Keratinocyte (primary cell): ENCODE data around the gene KREMEN2. TPM values are rescaled to one million over a fixed set of nuclear protein-coding genes. Genes with fewer than 3 reads are reported as not detected.

Source experiments
- DNase-seq: peaks from one replicate; pipeline ENCODE4 v3.0.0-alpha.2; 2011; ENCODE audit warnings: low read depth, missing footprints, low spot score
- FAIRE-seq: peaks from 2 replicates; lab custom pipeline; 2011; peaks lifted over from hg19 to GRCh38; lab: Jason Lieb, UNC
- H2AFZ ChIP-seq: 2 replicates; pipeline ENCODE4 v1.6.0; 2012; ENCODE audit warnings: low read length, control low read depth, inconsistent platforms; ENCODE audit not compliant: control insufficient read depth
- H3K27ac ChIP-seq: 2 replicates; pipeline ENCODE4 v1.5.1; 2011; ENCODE audit warnings: low read length; ENCODE audit not compliant: control insufficient read depth, insufficient read depth
- H3K27me3 ChIP-seq: 3 replicates; pipeline ENCODE4 v1.6.0; 2011; ENCODE audit warnings: low read length; ENCODE audit not compliant: control insufficient read depth, insufficient read depth; ENCODE audit errors: extremely low read depth
- H3K36me3 ChIP-seq, 2 experiments: 2 replicates in 1 of 2; 3 replicates in 1 of 2; pipeline ENCODE4 v1.5.1; 2011; ENCODE audit warnings: low read length in 2 of 2, mild to moderate bottlenecking in 1 of 2; ENCODE audit not compliant: control insufficient read depth in 2 of 2, insufficient read depth in 2 of 2; ENCODE audit errors: extremely low read depth in 1 of 2
- H3K4me1 ChIP-seq: 3 replicates; pipeline ENCODE4 v1.5.1; 2011; ENCODE audit warnings: low read length; ENCODE audit not compliant: control insufficient read depth, insufficient read depth; ENCODE audit errors: extremely low read depth
- H3K4me2 ChIP-seq: 3 replicates; pipeline ENCODE4 v1.6.0; 2011; ENCODE audit warnings: low read depth, low read length; ENCODE audit not compliant: control insufficient read depth, insufficient read depth; ENCODE audit errors: extremely low read depth
- H3K4me3 ChIP-seq, 3 experiments: fragments of 200-600 bp in 1 of 3; sonication (generic) in 1 of 3; 2 replicates in 2 of 3; 3 replicates in 1 of 3; pipeline ENCODE4 v1.5.1; 2011 to 2016; ENCODE audit warnings: low read length in 3 of 3, mild to moderate bottlenecking in 3 of 3, control low read depth in 2 of 3, inconsistent platforms in 1 of 3, low read depth in 1 of 3, mixed read lengths in 1 of 3, mixed run types in 1 of 3, moderate library complexity in 1 of 3; ENCODE audit not compliant: control insufficient read depth in 2 of 3, insufficient read depth in 2 of 3; ENCODE audit errors: extremely low read depth in 1 of 3
- H3K79me2 ChIP-seq: 2 replicates; pipeline ENCODE4 v1.6.0; 2012; ENCODE audit warnings: low read length; ENCODE audit not compliant: control insufficient read depth, insufficient read depth
- H3K9ac ChIP-seq: 3 replicates; pipeline ENCODE4 v1.6.0; 2011; ENCODE audit warnings: low read length; ENCODE audit not compliant: control insufficient read depth, insufficient read depth; ENCODE audit errors: extremely low read depth
- H3K9me1 ChIP-seq: 3 replicates; pipeline ENCODE4 v1.6.0; 2011; ENCODE audit warnings: low read length; ENCODE audit not compliant: control insufficient read depth, insufficient read depth; ENCODE audit errors: extremely low read depth
- H3K9me3 ChIP-seq: 2 replicates; pipeline ENCODE4 v1.5.1; 2012; ENCODE audit warnings: low read depth, low read length; ENCODE audit not compliant: control insufficient read depth
- H4K20me1 ChIP-seq: 3 replicates; pipeline ENCODE4 v1.6.0; 2011; ENCODE audit warnings: low read length; ENCODE audit not compliant: control insufficient read depth, insufficient read depth; ENCODE audit errors: extremely low read depth
- EZH2 ChIP-seq: IDR thresholded peaks from one replicate; pipeline ENCODE4 v1.6.1; 2012; ENCODE audit warnings: inconsistent platforms, mild to moderate bottlenecking, low read length, moderate library complexity
- dilution Hi-C: fragments of 300-500 bp; cut with MboI; formaldehyde crosslinking; loops from one replicate; pipeline ENCODE4 v1.7.0; 2020; ENCODE audit warnings: low sequenced_read_pairs; ENCODE audit not compliant: extremely low pct_ligation_motif_present
- polyA plus RNA-seq, 5 experiments: library from polyadenylated mRNA; depleted of rRNA in 3 of 5; stranded (reverse) in 3 of 5; stranded (forward) in 1 of 5; unstranded in 1 of 5; fragments of >200 nt; gene quantifications; 1 replicate in 1 of 5; 2 replicates in 3 of 5; 3 replicates in 1 of 5; pipeline versions ENCODE4 v1.2.1 to v1.2.3, GENCODE V29; 2011 to 2012; ENCODE audit warnings: missing spikeins in 2 of 5, low read depth in 1 of 5, low replicate concordance in 1 of 5
- TF ChIP-seq, protein P1 (sequence below), 3 experiments: IDR thresholded peaks in 1 of 3; conservative IDR thresholded peaks in 1 of 3; optimal IDR thresholded peaks in 1 of 3; 2 replicates in 2 of 3; 3 replicates in 1 of 3; pipeline versions ENCODE3 to v1.5.1; 2011; ENCODE audit warnings: low read length in 3 of 3, mild to moderate bottlenecking in 3 of 3, moderate library complexity in 2 of 3, control low read depth in 1 of 3, inconsistent platforms in 1 of 3; ENCODE audit not compliant: insufficient read depth in 2 of 3; ENCODE audit errors: extremely low read depth in 1 of 3

KREMEN2 gene
- polyA plus RNA-seq, 1 donor (not counting 4 experiments of a cell fraction or from before 2014, with no cell fraction given), result 3.3 TPM

DNA sequence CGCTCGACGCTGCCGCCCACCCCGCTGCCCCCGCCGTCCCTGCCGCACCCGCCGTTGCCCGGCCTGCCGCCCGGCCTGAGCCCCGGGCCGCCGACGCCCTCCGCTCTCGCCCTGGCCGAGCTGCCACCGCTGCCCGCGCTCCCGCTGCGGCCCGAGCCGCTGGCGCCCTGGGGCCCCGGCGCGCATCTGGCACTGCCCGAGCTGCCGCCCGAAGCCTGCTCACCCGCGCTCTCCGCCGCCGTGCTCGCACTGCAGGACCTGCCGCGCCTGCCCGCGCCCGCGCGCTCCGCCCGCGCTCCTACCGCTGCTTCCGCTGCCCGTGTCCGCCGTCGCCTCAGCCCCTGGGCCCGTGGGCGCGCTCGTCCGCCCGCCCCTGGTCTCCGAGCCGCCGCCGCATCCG, 40.2 kb downstream of the KREMEN2 start:
- dilution Hi-C loops, result no loop called here
- H3K4me2 ChIP-seq, result peak overlapping the region; percentile 22
- H3K9ac ChIP-seq, result no peak overlapping the region
- H3K79me2 ChIP-seq, result no peaks in the 10 kb centered on the region
- H3K9me3 ChIP-seq, result no peaks in the 10 kb centered on the region
- no peak for DNase-seq
- no peaks in the 10 kb centered on the region for H3K9me1 ChIP-seq
- TF ChIP-seq, protein P1, sequence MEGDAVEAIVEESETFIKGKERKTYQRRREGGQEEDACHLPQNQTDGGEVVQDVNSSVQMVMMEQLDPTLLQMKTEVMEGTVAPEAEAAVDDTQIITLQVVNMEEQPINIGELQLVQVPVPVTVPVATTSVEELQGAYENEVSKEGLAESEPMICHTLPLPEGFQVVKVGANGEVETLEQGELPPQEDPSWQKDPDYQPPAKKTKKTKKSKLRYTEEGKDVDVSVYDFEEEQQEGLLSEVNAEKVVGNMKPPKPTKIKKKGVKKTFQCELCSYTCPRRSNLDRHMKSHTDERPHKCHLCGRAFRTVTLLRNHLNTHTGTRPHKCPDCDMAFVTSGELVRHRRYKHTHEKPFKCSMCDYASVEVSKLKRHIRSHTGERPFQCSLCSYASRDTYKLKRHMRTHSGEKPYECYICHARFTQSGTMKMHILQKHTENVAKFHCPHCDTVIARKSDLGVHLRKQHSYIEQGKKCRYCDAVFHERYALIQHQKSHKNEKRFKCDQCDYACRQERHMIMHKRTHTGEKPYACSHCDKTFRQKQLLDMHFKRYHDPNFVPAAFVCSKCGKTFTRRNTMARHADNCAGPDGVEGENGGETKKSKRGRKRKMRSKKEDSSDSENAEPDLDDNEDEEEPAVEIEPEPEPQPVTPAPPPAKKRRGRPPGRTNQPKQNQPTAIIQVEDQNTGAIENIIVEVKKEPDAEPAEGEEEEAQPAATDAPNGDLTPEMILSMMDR (optimal IDR thresholded peaks at IDR 0.05 in 1 of 3, IDR thresholded peaks at IDR 0.05 in 1 of 3, conservative IDR thresholded peaks at IDR 0.05 in 1 of 3; ENCODE audit: extremely low read depth in 1 of 3, insufficient read depth in 2 of 3, low read length in 3 of 3), result no peak
- TF ChIP-seq EZH2, result no peak
- H3K36me3 ChIP-seq, result no peaks in the 10 kb centered on the region
- no peak overlapping the region for H3K4me3 ChIP-seq
- no peaks in the 10 kb centered on the region for H3K27me3 ChIP-seq
- FAIRE-seq, result no peak
- H3K4me1 ChIP-seq, result no peaks in the 10 kb centered on the region
- no peaks in the 10 kb centered on the region for H4K20me1 ChIP-seq
- H3K27ac ChIP-seq, result no peak overlapping the region
- no peak overlapping the region for H2AFZ ChIP-seq

DNA sequence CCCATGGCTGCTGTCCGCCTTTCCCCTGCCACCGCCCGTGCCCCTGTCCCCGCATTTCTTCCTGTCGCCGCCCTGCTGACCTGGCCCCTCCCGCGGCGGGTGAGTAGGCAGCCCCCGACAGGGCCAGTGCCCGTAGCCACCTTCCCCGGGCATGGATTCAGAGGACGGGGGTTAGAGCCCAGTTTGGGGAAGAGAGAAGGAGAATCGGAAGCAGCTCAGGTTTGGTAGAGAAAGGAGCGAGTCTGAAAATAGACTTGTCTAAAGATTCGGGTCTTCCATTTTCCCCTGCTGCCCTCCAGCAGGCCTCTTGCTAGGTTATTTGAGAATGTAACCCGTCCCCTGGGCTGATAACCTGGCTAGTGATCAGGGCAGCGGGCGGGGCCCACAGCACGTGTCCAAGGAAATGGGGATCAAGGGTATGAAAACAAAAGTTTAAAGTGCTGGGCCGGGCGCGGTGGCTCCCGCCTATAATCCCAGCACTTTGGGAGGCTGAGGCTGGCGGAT, 40.8 kb downstream of the KREMEN2 start:
- Histone ChIP-seq H3K9me1 (no peaks in the 10 kb centered on the region), H4K20me1 (no peaks in the 10 kb centered on the region), H3K4me2 (peak overlapping the region; percentile 4), H3K4me1 (peaks cover 3% of the 10 kb centered on the region), H3K79me2 (no peaks in the 10 kb centered on the region), H3K36me3 (no peaks in the 10 kb centered on the region), H3K4me3 (peak overlapping the region in 2 of 3 experiments; percentile 12 to 14), H2AFZ (no peak overlapping the region), H3K27me3 (no peaks in the 10 kb centered on the region), H3K9me3 (no peaks in the 10 kb centered on the region), H3K9ac (no peak overlapping the region), H3K27ac (no peak overlapping the region)
- FAIRE-seq (no peak), DNase-seq (no peak)
- dilution Hi-C loops, result no loop called here
- no peak for TF ChIP-seq EZH2
- TF ChIP-seq, protein P1 (optimal IDR thresholded peaks at IDR 0.05 in 1 of 3, IDR thresholded peaks at IDR 0.05 in 1 of 3, conservative IDR thresholded peaks at IDR 0.05 in 1 of 3; ENCODE audit: extremely low read depth in 1 of 3, insufficient read depth in 2 of 3, low read length in 3 of 3), result no peak
